SU-DHL-6 (cell line): Measurements from ENCODE around the gene CCNY.

Source experiments
- H2AFZ ChIP-seq: fragments of 200-600 bp; sonication (generic); 2 replicates; pipeline ENCODE4 v1.6.1; 2014; ENCODE audit warnings: low read depth, mild to moderate bottlenecking, moderate library complexity, mixed read lengths, antibody characterized with exemption, low read length; ENCODE audit not compliant: severe bottlenecking
- H3F3A ChIP-seq: fragments of 200-600 bp; shearing (Covaris generic); 2 replicates; pipeline ENCODE4 v1.6.0; 2016; ENCODE audit warnings: antibody characterized with exemption, mild to moderate bottlenecking; ENCODE audit not compliant: insufficient read depth
- H3K27ac ChIP-seq: fragments of 200-600 bp; sonication (generic); 2 replicates; pipeline ENCODE4 v1.5.1; 2016; ENCODE audit warnings: low read depth, mild to moderate bottlenecking, low read length, moderate library complexity, mixed read lengths
- H3K27me3 ChIP-seq: fragments of 200-600 bp; sonication (generic), shearing (Covaris generic); 2 replicates; pipeline ENCODE4 v1.6.0; 2014; ENCODE audit warnings: mild to moderate bottlenecking, low read length
- H3K36me3 ChIP-seq: fragments of 200-600 bp; sonication (generic); 2 replicates; pipeline ENCODE4 v1.6.1; 2014; ENCODE audit warnings: mild to moderate bottlenecking, low read length, mixed read lengths
- H3K4me2 ChIP-seq: fragments of 300-600, 200-600 bp; shearing (Covaris generic), sonication (generic); 2 replicates; pipeline ENCODE4 v1.6.0; 2014; ENCODE audit warnings: low read length, low read depth, mild to moderate bottlenecking; ENCODE audit not compliant: poor library complexity, severe bottlenecking
- H3K4me3 ChIP-seq: fragments of 200-600 bp; sonication (generic); 2 replicates; pipeline ENCODE4 v1.5.1; 2014; ENCODE audit warnings: antibody characterized with exemption, low read length, mild to moderate bottlenecking, mixed read lengths; ENCODE audit not compliant: insufficient read depth, poor library complexity, severe bottlenecking
- H3K79me2 ChIP-seq: fragments of 200-600 bp; sonication (generic); 2 replicates; pipeline ENCODE4 v1.6.1; 2014; ENCODE audit warnings: mild to moderate bottlenecking, low read length, moderate library complexity; ENCODE audit not compliant: insufficient read depth
- H3K9ac ChIP-seq: fragments of 200-600 bp; sonication (generic); 2 replicates; pipeline ENCODE4 v1.7.0; 2014; ENCODE audit warnings: mild to moderate bottlenecking, low read length
- H3K9me2 ChIP-seq: fragments of 200-600 bp; sonication (generic); replicated peaks from 2 replicates; pipeline ENCODE4 v1.6.1; 2014; ENCODE audit warnings: low read length; ENCODE audit not compliant: insufficient read depth
- H3K9me3 ChIP-seq: fragments of 200-600 bp; sonication (generic); 2 replicates; pipeline ENCODE4 v1.6.1; 2014; ENCODE audit warnings: low read length, mixed read lengths; ENCODE audit not compliant: insufficient read depth
- H4K20me1 ChIP-seq: fragments of 200-600 bp; sonication (generic); 2 replicates; pipeline ENCODE4 v1.6.1; 2014; ENCODE audit warnings: low read depth, mild to moderate bottlenecking, antibody characterized with exemption, low read length, moderate library complexity, mixed read lengths
- EZH2phosphoT487 ChIP-seq: fragments of 200-600 bp; sonication (generic), shearing (Covaris generic); conservative IDR thresholded peaks from 2 replicates; pipeline ENCODE4 v1.6.1; 2018; ENCODE audit warnings: mild to moderate bottlenecking, antibody characterized with exemption, low read length, moderate library complexity, mixed read lengths
- TF ChIP-seq, protein P1 (sequence below): fragments of 200-600 bp; sonication (generic); IDR thresholded peaks from one replicate; pipeline ENCODE4 v1.5.1; 2017; ENCODE audit warnings: antibody characterized with exemption, mild to moderate bottlenecking, low read length, moderate library complexity; ENCODE audit not compliant: insufficient read depth, poor library complexity, severe bottlenecking

Gene CCNY

DNA sequence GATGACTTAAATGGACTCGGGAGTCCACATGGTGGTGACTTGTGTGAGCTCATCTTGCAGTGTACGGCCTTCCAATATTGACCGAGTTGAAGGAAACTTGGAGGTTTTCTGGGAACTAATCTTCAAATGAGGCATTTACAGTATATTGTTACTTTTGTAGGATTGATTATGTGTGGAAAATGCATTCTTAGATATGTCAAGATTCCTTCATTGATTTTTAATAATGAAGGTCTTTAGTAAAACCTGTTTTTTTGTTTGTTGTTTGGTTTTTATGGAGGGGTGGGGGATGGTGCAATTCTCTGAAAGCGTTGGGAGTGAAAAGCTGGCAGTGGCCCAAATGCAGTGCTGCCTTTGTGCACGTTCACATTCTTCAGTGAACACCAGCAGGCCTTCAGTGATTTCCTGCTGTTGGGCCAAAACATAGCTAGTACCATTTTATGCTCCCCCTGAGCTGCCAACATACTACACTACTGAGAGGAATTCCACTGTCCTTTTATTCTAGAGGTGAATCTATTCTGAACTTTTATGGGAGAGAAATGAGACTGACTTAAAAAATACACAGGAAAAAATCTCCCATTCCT is 50.4 kb downstream of the CCNY start:
- no peak overlapping the region for H3K9ac ChIP-seq
- no peaks in the 10 kb centered on the region for H3K9me2 ChIP-seq
- 0 out of 2 replicates have a peak, but pooled peaks cover 6% of the 10 kb centered on the region for H3K9me3 ChIP-seq
- H4K20me1 ChIP-seq, result 0 out of 2 replicates have a peak, but pooled peaks cover 7% of the 10 kb centered on the region
- no peak overlapping the region for H2AFZ ChIP-seq
- no peaks in the 10 kb centered on the region for H3K36me3 ChIP-seq
- TF ChIP-seq EZH2phosphoT487, result no peak
- TF ChIP-seq, protein P1, sequence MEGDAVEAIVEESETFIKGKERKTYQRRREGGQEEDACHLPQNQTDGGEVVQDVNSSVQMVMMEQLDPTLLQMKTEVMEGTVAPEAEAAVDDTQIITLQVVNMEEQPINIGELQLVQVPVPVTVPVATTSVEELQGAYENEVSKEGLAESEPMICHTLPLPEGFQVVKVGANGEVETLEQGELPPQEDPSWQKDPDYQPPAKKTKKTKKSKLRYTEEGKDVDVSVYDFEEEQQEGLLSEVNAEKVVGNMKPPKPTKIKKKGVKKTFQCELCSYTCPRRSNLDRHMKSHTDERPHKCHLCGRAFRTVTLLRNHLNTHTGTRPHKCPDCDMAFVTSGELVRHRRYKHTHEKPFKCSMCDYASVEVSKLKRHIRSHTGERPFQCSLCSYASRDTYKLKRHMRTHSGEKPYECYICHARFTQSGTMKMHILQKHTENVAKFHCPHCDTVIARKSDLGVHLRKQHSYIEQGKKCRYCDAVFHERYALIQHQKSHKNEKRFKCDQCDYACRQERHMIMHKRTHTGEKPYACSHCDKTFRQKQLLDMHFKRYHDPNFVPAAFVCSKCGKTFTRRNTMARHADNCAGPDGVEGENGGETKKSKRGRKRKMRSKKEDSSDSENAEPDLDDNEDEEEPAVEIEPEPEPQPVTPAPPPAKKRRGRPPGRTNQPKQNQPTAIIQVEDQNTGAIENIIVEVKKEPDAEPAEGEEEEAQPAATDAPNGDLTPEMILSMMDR, result no peak
- no peaks in the 10 kb centered on the region for H3F3A ChIP-seq
- no peak overlapping the region for H3K4me2 ChIP-seq
- no peaks in the 10 kb centered on the region; the same call in 1 of the 2 replicates for H3K79me2 ChIP-seq
- H3K27me3 ChIP-seq, result no peaks in the 10 kb centered on the region
- H3K27ac ChIP-seq, result no peak overlapping the region
- H3K4me3 ChIP-seq, result no peak overlapping the region

DNA sequence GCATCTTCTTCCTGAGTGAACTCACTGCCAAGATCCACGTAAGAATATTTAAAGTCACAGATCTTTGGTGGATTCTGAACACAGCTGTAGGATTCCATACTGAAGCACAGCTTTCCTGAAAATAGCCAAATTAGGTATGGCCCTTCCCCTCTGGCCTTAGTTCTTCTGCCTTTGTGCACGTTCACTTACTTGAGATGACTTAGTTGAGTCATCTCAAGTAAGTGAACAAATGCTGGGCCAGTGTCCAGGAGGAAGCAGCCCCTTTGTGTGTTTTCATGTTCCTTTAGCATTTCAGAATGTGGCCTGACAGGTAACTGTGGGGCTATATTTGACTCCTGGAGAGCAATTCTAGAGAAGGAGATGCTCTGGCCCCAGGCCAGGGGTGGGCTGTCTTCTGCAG is 51.5 kb downstream of the CCNY start:
- no peaks in the 10 kb centered on the region for H3K36me3 ChIP-seq
- no peaks in the 10 kb centered on the region for H3F3A ChIP-seq
- 0 out of 2 replicates have a peak, but pooled peaks cover 6% of the 10 kb centered on the region for H3K9me3 ChIP-seq
- H3K4me3 ChIP-seq, result no peak overlapping the region
- no peaks in the 10 kb centered on the region for H3K27me3 ChIP-seq
- H4K20me1 ChIP-seq, result 0 out of 2 replicates have a peak, but pooled peaks cover 7% of the 10 kb centered on the region
- no peak overlapping the region for H3K9ac ChIP-seq
- H3K27ac ChIP-seq, result no peak overlapping the region
- H3K9me2 ChIP-seq, result no peaks in the 10 kb centered on the region
- H2AFZ ChIP-seq, result no peak overlapping the region
- no peak overlapping the region for H3K4me2 ChIP-seq
- no peaks in the 10 kb centered on the region; the same call in 1 of the 2 replicates for H3K79me2 ChIP-seq
- no peak for TF ChIP-seq EZH2phosphoT487
- TF ChIP-seq, protein P1, result no peak

DNA sequence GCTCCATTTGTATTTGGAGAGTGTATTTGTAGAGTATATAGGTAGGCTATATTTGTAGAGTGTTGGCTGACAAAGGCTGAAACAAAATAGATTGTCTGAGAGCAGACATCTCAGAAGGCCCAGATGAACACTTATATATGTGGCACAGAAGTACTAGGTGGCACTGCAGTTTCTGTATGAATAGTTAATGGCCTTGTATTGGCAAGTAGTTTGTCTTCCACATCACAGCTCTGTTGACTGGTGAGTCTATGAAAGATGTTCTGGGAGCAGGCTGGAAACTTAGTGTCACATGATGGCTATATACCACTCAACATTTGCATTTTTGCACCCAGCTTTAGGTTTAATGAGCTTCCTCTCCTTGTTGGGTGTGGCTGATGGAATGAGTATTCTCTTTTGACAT is 51.9 kb downstream of the CCNY start:
- H3K36me3 ChIP-seq, result no peaks in the 10 kb centered on the region
- H3K9ac ChIP-seq, result no peak overlapping the region
- H3K9me2 ChIP-seq, result no peaks in the 10 kb centered on the region
- H3K27me3 ChIP-seq, result no peaks in the 10 kb centered on the region
- 0 out of 2 replicates have a peak, but pooled peaks cover 7% of the 10 kb centered on the region for H4K20me1 ChIP-seq
- H3K9me3 ChIP-seq, result 0 out of 2 replicates have a peak, but pooled peaks cover 6% of the 10 kb centered on the region
- TF ChIP-seq EZH2phosphoT487, result no peak
- TF ChIP-seq, protein P1, result no peak
- no peak overlapping the region for H3K27ac ChIP-seq
- no peaks in the 10 kb centered on the region; the same call in 1 of the 2 replicates for H3K79me2 ChIP-seq
- H2AFZ ChIP-seq, result no peak overlapping the region
- H3K4me2 ChIP-seq, result no peak overlapping the region
- no peaks in the 10 kb centered on the region for H3F3A ChIP-seq
- H3K4me3 ChIP-seq, result no peak overlapping the region
